GM12891 (cell line): ENCODE results near the gene SHROOM3.
"Not testable (repeated sequence)": the region's sequence is repeated elsewhere in the genome, so short reads cannot be mapped to it uniquely, and the experiment has no call there.

ENCODE experiments used
- DNase-seq: peaks from one replicate; pipeline ENCODE4 v3.0.0; 2011; ENCODE audit warnings: low spot score; ENCODE audit not compliant: insufficient read length
- FAIRE-seq: peaks from 2 replicates; lab custom pipeline; 2011; peaks lifted over from hg19 to GRCh38; lab: Jason Lieb, UNC
- PAX5 ChIP-seq: IDR thresholded peaks from 2 replicates; pipeline ENCODE4 v1.6.1; 2011; ENCODE audit warnings: low read length, moderate library complexity, mild to moderate bottlenecking; ENCODE audit not compliant: insufficient read depth, severe bottlenecking
- POLR2A ChIP-seq: IDR thresholded peaks from 2 replicates; pipeline ENCODE4 v1.6.1; 2011; ENCODE audit warnings: low read depth, low read length, control low read depth
- POLR2AphosphoS5 ChIP-seq: IDR thresholded peaks from 2 replicates; pipeline ENCODE4 v1.6.1; 2011; ENCODE audit warnings: low read depth, low read length, control low read depth
- POU2F2 ChIP-seq: IDR thresholded peaks from 2 replicates; pipeline ENCODE4 v1.6.1; 2011; ENCODE audit warnings: low read depth, mild to moderate bottlenecking, control low read depth, low read length, moderate library complexity
- SPI1 ChIP-seq: IDR thresholded peaks from 2 replicates; pipeline ENCODE4 v1.6.1; 2011; ENCODE audit warnings: low read depth, low read length, control low read depth
- TAF1 ChIP-seq: IDR thresholded peaks from 2 replicates; pipeline ENCODE4 v1.6.1; 2011; ENCODE audit warnings: low read depth, low read length, control low read depth

SHROOM3 gene

DNA sequence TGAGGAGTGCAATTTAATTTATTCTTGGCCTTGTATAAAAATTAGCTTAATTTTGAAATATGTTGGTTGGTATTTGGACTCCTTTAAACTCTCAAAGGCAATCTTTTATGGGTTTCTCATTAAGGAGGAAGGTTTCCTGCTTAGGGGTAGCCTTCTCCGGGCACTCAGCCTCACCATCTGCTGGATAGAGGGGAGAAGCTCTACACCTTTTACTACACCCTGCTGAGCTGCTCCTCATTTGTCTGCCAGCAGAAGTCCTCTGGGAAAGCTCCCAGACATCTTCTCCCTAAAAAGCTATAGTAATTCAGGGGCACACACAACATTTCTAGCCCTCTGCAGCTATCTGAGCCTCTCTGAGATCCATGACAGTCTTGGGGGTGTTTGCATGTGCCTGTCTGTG, 283.8 kb downstream of the SHROOM3 start:
- DNase-seq = no peak
- FAIRE-seq = no peak
- no peak for TF ChIP-seq TAF1

DNA sequence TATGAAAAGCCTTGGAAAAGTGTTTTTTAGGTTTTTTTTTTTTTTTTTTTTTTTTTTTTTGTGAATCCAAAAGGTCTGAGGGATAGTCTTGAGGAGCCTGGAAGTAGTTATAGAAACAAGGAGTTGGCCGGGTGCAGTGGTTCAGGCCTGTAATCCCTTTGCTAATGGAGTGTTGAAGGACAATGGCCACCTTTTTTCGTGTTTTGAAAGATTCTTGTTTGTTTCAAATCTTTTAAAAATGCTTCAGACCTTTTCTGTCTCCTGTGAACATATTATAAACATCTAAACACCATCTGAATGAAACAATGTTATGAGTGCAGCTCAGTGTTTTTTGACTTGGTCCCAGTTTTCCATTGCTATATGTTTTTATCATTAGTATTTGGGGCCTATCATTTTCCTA, 285.1 kb downstream of the SHROOM3 start:
- DNase-seq = no peak
- no peak for TF ChIP-seq TAF1
- TF ChIP-seq SPI1 = no peak
- no peak for TF ChIP-seq POU2F2
- TF ChIP-seq POLR2A = no peak
- no peak for TF ChIP-seq PAX5
- no peak for TF ChIP-seq POLR2AphosphoS5
- FAIRE-seq = no peak

DNA sequence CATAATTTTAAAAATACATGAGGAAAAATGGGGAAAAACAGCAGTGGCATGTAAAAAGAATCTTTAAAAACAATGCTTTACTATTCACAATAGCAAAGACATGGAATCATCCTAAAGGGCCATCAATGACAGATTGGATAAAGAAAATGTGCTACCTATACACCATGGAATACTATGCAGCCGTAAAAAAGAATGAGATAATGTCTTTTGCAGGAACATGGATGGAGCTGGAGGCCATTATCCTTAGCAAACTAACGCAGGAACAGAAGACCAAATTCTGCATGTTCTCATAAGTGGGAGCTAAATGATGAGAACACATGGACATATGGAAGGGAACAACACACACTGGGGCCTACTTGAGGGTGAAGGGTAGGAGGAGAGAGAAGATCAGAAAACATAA, 287.1 kb downstream of the SHROOM3 start:
- not testable (repeated sequence) for FAIRE-seq, DNase-seq

DNA sequence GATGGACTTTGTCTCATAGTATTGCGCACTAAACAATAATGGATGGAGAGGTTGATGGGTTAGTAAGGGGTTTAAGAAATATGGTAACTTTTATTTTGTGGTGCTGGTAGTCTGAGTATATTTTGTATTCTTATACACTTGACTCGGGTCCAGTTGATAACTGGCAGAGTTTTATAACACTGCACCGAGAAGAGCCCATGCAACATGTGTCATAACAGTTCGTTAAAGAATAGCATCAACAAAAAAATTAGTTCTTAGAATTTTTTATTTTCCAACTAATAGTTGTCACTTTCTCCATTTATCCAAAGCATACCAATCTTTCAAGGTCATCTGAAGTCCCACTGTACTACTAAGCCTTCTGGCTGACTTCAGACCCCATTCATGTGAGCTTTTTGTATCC, 287.8 kb downstream of the SHROOM3 start:
- TF ChIP-seq PAX5 (no peak), POU2F2 (no peak), SPI1 (no peak), POLR2AphosphoS5 (no peak), TAF1 (no peak), POLR2A (no peak)
- DNase-seq = no peak
- no peak for FAIRE-seq

DNA sequence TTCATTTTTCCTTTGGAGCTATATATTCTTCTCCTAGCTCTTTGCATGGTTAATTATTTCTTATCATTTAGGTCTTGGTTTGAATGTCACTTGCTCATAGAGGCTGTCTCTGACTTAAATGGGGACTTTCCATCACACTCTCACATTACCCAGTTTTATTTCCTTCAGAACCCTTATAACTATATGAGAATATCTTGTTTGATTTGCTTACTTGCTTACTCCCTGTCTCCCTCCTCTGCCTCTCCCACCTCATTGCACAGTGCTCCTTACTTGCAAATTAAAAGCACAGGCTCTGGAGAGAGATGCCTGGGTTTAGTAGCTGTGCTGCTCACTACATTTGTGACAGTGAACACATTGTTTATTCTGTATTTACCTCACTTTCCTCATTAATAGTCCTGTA, 288.3 kb downstream of the SHROOM3 start:
- DNase-seq = no peak
- no peak for FAIRE-seq
- TF ChIP-seq PAX5 = no peak
- no peak for TF ChIP-seq SPI1

DNA sequence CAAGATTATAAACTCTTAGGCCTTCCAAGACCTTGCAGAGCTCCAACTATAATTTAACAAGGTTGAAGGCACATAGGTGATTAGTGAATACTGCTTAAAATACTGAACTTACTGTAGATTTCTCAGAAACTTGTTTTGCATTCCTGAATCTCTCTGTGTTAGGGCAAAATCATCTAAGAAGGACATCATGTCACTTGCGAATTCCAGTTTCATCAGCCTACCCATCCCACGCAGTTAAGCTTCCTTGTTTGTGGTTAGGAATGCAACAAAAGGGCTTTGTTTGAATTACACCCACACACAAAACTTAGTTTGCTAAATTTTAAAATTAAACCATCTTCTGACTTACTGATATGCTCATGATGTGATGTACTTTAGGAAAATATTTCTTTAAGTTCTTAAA, 288.9 kb downstream of the SHROOM3 start:
- DNase-seq = no peak
- FAIRE-seq = no peak
- TF ChIP-seq POLR2AphosphoS5 (no peak), POLR2A (no peak), POU2F2 (no peak), TAF1 (no peak)

DNA sequence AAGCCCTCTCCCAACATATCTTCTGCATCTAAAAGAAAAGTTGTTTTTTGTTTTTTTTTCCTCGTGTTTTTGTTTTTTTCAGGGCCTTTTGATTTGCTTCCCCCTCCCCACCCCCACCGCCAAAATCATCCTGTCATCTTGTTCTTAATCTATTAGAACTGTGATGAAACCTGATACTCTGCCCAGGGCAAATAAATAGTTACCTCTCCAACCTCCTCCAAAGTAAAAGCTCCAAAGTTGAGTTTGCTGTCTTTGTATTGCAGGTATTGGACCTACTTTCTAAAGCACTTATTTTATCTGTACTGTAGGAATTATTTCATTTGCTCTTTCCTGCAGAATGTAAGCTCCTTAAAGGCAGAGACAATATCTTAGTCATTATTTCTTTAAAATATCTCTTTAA, 290.0 kb downstream of the SHROOM3 start:
- DNase-seq (no peak), FAIRE-seq (no peak)
- TF ChIP-seq PAX5 (no peak), POLR2AphosphoS5 (no peak), POLR2A (no peak), SPI1 (no peak), POU2F2 (no peak), TAF1 (no peak)

DNA sequence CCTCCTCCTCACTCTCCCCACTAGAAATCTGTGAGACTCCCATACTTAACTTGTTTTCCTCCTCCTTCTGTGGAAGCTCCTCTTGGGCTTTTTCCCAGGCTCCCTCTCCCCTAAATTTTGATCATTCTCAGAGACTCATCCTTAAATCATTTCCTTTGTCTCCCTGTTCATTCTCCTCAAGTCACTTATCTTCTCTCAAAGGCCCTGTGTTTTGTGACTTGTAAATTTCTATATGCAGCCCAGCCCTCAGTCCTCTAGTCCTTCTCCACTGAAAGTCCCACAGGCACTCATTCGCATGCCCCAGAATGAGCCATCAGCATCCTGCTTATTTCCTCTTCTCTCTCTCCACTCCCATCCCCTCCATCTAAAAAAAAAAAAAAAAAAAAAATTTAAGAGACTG, 291.1 kb downstream of the SHROOM3 start:
- no peak for FAIRE-seq
- TF ChIP-seq SPI1 = no peak
- TF ChIP-seq POLR2AphosphoS5 = no peak
- TF ChIP-seq PAX5 = no peak
- TF ChIP-seq POU2F2 = no peak
- no peak for TF ChIP-seq POLR2A
- no peak for TF ChIP-seq TAF1
- no peak for DNase-seq

DNA sequence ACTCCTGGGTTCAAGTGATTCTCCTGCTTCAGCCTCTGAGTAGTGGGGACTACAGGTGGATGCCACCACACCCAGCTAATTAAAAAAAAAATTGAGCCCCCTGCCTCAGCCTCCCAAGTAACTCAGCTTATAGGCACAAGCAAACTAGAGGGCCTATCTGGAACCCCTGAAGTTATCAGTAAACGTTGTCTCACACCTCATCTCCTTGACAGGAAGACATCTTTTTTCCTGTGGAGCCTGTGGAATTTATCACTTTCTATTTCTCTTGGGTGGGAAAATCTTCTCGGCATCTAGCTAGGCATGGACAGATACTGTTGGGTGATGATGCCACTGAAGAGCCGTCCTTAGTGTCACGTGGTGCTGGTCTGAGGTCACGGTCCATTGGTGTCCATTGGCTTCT, 291.6 kb downstream of the SHROOM3 start:
- DNase-seq (no peak), FAIRE-seq (no peak)
- TF ChIP-seq TAF1 = no peak
- no peak for TF ChIP-seq POU2F2

DNA sequence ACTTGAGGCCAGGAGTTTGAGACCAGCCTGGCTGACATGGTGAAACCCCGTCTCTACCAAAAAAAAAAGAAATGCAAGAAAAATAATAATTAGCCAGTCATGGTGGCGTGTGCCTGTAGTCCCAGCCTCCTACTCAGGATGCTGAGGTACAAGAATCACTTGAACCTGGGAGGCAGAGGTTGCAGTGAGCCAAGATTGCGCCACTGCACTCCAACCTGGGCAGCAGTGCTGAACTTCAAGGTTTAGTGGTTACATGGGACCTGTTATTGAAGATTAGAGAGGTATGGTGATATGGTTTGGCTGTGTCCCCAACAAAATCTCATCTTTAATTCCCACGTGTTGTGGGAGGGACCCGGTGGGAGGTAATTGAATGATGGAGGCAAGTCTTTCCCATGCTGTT, 292.9 kb downstream of the SHROOM3 start:
- DNase-seq, FAIRE-seq: not testable (repeated sequence)

DNA sequence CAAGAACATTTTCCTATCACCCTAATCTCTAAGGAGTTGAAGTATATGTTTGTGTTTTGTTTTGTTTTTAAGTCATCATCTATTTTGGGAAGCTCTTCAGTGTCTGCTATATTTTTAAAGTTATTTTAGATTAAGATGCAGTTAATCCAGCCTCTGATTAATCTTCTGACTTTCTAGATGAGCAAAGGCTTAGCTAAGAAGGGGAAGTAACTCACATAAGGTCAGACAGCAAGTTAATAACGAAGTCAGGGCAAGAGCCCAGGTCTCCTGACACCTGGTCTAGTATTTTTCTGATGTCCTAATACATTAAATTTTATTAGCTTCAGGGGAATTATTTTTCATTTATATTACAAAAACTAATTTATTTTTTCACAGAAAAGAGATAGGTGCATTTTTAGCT, 294.4 kb downstream of the SHROOM3 start:
- FAIRE-seq = no peak
- TF ChIP-seq POLR2AphosphoS5 (no peak), TAF1 (no peak), POU2F2 (no peak), POLR2A (no peak), PAX5 (no peak)
- DNase-seq = no peak

DNA sequence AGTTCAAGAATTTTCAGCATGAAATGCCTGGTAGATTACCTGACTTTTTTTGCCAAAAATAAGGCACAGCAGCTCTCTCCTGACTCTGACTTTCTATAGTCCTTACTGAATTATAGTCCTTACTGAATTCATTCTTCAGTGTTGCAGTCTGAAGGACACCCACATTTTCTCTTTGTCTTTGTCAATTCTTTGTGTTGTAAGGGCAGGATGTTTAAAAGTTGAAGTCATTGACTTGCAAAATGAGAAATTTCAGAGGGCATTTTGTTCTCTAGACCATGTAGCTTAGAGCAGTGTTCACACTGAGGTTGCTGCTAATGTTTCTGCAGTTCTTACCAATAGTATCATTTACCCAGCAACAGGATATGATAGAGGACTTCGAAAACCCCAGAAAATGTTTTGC, 295.0 kb downstream of the SHROOM3 start:
- no peak for TF ChIP-seq POU2F2
- no peak for DNase-seq
- FAIRE-seq = no peak

DNA sequence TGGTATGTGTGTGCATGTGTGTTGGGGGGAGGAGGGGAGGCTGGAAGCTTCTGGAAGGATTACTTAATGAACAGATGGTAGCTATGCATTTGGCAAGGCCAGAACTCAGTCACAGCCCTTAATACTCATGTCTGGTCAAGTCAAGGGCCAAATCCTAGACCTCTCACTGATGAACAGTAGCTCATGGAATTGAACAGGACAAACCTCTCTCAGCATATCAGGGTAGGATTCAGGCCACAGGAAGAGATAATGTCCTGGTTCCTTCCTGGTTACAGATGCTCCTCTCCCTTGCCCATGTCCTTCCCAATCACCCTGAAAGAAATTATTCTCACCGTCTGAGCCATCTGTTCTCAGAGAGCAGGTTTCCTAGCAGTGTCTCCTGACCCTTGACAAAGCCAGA, 297.2 kb downstream of the SHROOM3 start:
- DNase-seq = no peak
- FAIRE-seq = no peak
- TF ChIP-seq POU2F2 (no peak), POLR2AphosphoS5 (no peak), SPI1 (no peak), TAF1 (no peak), POLR2A (no peak), PAX5 (no peak)
